ENCODE results near the gene GATA5. TPM values are rescaled to one million over a fixed set of nuclear protein-coding genes. Genes with fewer than 3 reads are reported as not detected.

Gene GATA5
- total and polyA plus RNA-seq, 9 donors: 0.08 to 5.5 (median 0.92) TPM; not detected in 2

DNA sequence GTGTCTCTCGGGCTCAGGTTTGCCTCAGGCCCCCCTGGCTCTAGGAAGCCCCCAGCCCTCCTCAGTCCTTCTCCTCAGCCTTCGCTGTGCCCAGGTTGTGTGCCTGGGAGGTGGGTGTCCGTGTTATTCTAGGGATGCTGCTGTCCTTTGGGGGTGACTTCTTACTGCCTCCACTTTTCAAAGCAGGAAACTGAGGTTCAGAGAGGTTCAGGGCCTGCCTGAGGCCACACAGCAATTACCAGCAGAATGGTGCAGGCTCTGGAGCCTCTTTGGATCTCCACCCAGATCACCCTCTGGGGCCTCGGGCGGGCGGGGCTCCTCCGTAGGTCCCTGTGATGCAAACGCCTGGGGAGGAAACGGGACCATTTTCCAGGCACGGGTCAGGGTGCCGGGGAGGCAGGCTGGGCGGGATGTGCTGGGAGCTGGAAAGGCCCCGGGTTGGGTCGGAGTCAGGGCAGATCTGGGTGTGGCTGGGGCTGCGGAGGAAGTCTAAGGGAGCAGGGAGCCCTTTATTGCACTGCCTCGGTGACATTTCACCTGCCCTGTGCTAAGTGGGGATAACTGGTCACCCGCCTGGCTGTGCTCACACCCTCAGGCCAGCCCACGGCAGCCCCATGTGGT, 23.2 kb downstream of the GATA5 start:
- TF ChIP-seq POLR2A (IDR thresholded peaks at IDR 0.05) (no peak), CTCF (IDR thresholded peaks at IDR 0.05) (no peak), EP300 (IDR thresholded peaks at IDR 0.05) (no peak)
- 63 to 80% (median 74%) methylated on average over 15 to 18 of the region's 18 CpGs for WGBS, 3 donors

DNA sequence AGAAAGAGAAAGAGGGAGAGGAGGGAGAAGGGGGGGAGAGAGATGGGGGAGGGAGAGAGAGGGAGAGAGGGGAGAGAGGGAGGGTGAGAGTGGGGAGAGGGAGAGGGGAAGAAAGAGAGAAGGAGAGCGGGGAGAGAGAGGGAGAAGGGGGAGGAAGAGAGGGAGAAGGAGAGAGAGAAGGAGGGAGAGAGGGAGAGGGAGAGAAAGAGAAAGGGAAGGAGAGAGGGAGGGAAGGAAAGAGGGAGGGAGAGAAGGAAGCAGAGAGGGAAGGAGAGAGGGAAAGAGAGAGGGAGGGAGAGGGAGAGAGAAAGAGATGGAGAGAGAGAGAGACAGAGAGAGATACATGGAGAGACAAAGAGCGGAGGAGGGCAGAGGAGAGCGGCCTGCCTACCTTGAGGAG, 23.8 kb downstream of the GATA5 start:
- TF ChIP-seq CTCF (IDR thresholded peaks at IDR 0.05) (no peak), POLR2A (IDR thresholded peaks at IDR 0.05) (no peak)
- no peak for DNase-seq
- intact Hi-C loops (cut with DNase I): no loop called here
- no peaks in the 10 kb centered on the region for H3K36me3 ChIP-seq
- H3K4me1 ChIP-seq (ENCODE audit: insufficient read depth): no peaks in the 10 kb centered on the region
- H3K4me3 ChIP-seq: no peak overlapping the region
- no peaks in the 10 kb centered on the region for H3K9me3 ChIP-seq
- no peak overlapping the region for H3K27ac ChIP-seq
- H3K27me3 ChIP-seq: no peaks in the 10 kb centered on the region
- WGBS, 3 donors: 84 to 92% (median 91%) methylated on average over 3 of the region's 3 CpGs

More for the DNA sequence above, 23.2 kb downstream of the GATA5 start:
- H3K36me3 ChIP-seq: no peaks in the 10 kb centered on the region
- no peaks in the 10 kb centered on the region for H3K4me1 ChIP-seq (ENCODE audit: insufficient read depth)
- H3K27me3 ChIP-seq: no peaks in the 10 kb centered on the region
- intact Hi-C loops (cut with DNase I): no loop called here
- H3K4me3 ChIP-seq: no peak overlapping the region
- H3K9me3 ChIP-seq: no peaks in the 10 kb centered on the region
- no peak for DNase-seq
- H3K27ac ChIP-seq: no peak overlapping the region

DNA sequence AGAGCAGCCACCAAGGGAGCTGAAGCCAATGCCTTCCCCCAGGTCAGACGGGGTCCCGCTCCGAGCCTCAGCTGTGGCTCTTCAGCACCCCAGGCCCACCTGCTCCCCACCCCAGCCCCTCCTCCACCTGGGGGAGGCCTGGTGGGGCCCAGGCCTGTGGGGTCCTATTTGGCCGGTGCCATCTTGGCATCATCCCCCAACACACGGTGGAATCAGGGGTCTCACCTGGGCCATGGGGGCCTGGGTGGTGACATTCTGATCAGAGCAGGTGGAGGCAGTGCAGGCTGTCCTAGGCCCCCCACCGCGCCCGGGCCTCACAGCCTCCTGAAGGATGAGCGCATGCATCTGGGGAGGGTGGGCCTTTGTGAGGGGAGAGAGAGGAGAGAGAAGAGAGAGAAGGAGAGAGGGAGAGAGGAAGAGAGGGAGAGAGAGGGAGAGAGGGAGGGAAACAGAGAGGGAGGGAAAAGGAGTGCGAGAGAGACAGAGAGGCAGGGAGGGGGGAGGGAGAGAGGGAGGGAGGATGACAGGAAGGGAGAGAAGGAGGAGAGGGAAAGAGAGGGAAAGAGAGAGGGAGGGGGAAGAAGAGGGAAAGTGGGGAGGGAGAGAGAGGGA, 24.5 kb downstream of the GATA5 start:
- no peak overlapping the region for H3K4me3 ChIP-seq
- TF ChIP-seq POLR2A (IDR thresholded peaks at IDR 0.05) (no peak), EP300 (IDR thresholded peaks at IDR 0.05) (no peak), CTCF (IDR thresholded peaks at IDR 0.05) (no peak)
- no peaks in the 10 kb centered on the region for H3K4me1 ChIP-seq (ENCODE audit: insufficient read depth)
- no peak for DNase-seq
- no peak overlapping the region for H3K27ac ChIP-seq
- intact Hi-C loops (cut with DNase I): no loop called here
- WGBS, 3 donors: 64 to 74% (median 71%) methylated on average over 9 to 10 of the region's 10 CpGs
- no peaks in the 10 kb centered on the region for H3K36me3 ChIP-seq
- H3K27me3 ChIP-seq: no peaks in the 10 kb centered on the region
- no peaks in the 10 kb centered on the region for H3K9me3 ChIP-seq

DNA sequence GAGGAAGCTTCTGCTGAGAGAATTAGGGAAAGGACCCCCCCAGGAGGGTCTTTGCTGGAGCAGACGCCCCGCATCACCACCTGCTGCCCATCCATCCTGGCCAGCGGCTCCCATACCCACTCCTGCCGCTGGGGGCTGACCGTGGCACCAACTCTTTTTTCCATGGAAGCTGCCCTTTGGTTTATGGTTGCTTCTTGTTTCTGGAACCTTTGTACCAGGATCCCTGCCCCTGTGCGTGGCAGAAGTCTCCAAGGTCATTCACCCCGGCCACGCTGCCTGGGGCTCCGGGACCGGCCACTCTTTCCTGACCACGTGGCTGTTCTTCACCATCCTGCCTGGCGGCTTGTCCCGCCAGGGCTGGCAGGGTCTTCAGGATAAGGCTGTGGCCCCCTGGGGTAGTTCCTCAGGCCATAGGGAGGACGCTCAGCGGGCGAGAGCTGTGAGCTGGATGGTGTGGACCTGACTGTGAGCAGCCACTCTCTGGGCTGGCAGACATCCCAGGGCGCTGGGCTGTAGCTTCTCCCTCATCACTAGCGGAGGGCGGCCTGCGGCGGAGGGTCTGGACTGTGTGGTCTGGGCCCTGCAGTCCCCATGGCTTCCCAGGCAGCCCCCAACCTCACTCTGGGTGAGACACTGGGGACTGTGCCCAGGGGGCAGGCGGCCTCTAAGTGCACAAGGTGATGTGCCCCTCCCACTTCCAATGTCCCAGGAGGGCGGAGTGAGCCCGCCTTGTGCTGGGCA, 25.7 kb downstream of the GATA5 start:
- no peak overlapping the region for H3K4me3 ChIP-seq
- H3K9me3 ChIP-seq: no peaks in the 10 kb centered on the region
- intact Hi-C loops (cut with DNase I): no loop called here
- no peaks in the 10 kb centered on the region for H3K36me3 ChIP-seq
- DNase-seq: no peak
- no peaks in the 10 kb centered on the region for H3K27me3 ChIP-seq
- H3K27ac ChIP-seq: no peak overlapping the region
- no peaks in the 10 kb centered on the region for H3K4me1 ChIP-seq (ENCODE audit: insufficient read depth)
- 47 to 65% (median 54%) methylated on average over 20 to 24 of the region's 24 CpGs for WGBS, 3 donors
- TF ChIP-seq POLR2A (IDR thresholded peaks at IDR 0.05) (no peak), EP300 (IDR thresholded peaks at IDR 0.05) (no peak)

DNA sequence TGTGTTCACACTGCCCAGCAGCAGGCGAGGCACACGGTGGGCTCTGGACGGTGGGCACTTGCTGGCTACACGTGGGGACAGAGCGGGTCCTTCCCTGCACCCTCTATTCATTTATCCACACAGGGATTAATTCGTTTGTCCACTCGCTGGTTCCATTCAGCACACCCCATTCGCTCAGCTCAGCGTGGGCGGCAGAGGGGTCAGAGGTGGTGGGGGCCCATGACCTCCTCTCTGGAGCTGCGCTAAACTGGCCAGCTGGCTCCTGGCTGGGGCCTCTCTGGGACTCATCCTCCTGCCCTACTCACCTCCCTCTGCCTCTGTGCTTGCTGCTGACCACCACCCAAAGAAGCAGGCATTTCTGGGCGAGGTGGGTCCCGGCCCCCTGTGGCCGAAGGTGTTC, 27.0 kb downstream of the GATA5 start:
- no peak for DNase-seq
- no peak for TF ChIP-seq EP300 (IDR thresholded peaks at IDR 0.05)
- TF ChIP-seq POLR2A (IDR thresholded peaks at IDR 0.05): no peak
- no peaks in the 10 kb centered on the region for H3K36me3 ChIP-seq
- no peaks in the 10 kb centered on the region for H3K4me1 ChIP-seq (ENCODE audit: insufficient read depth)
- no peaks in the 10 kb centered on the region for H3K9me3 ChIP-seq
- intact Hi-C loops (cut with DNase I): no loop called here
- WGBS, 3 donors: 55 to 62% (median 61%) methylated on average over 14 of the region's 14 CpGs
- no peak overlapping the region for H3K27ac ChIP-seq
- no peak overlapping the region for H3K4me3 ChIP-seq
- H3K27me3 ChIP-seq: no peaks in the 10 kb centered on the region

Measured in ovary (tissue), 9 donors.